NT2/D1 (cell line): ENCODE measurements around the gene GOLGA8B.
"Not testable (repeated sequence)": the region's sequence is repeated elsewhere in the genome, so short reads cannot be mapped to it uniquely, and the experiment has no call there.

Source experiments
- SUZ12 ChIP-seq: IDR thresholded peaks from 2 replicates; pipeline ENCODE4 v1.6.1; 2011; ENCODE audit not compliant: insufficient read length, insufficient read depth; ENCODE audit errors: extremely low read depth
- YY1 ChIP-seq: IDR thresholded peaks from 2 replicates; pipeline ENCODE4 v1.6.1; 2011; ENCODE audit not compliant: insufficient read length, insufficient read depth
- ZNF274 ChIP-seq: IDR thresholded peaks from 2 replicates; pipeline ENCODE4 v1.6.1; 2011; ENCODE audit warnings: mild to moderate bottlenecking, low read depth, low read length

DNA sequence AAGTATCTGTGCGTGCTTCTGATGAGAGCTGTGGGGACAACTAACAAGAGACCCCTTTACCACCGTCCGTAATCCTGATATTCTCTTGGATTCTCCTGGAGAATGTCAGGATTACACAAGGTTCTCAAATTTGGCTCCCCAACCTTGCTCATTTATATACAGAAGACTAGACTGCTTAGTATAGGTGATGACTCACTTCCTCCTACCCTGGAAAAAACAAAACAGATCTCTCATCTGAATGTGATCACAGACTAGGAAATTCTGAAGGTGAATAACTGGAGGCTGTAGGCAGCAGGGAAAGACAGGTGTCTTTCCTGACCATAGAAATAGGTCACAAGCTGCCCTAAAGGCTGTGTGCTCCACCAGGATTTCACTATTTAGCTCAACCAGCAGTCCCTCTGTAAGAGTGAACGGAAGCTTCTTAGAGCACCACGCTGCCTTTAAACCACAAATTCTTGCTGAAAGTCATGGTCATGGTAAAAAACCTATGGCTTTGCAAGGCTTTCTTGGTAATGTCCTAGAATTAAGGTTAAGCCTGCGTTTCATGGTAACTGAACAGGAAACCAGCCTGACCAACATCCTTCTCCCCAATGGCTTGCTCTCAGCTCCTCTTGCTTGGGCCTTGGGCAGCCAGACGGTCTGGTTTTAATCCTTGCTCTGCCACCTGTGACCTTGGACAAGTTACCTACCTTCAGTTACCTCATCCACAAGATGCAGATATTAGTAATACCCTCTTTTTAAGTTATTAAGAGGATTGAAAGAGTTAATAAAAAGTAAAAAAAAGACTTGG is 39.4 kb downstream of the GOLGA8B start:
- TF ChIP-seq SUZ12, YY1, ZNF274: not testable (repeated sequence)
